NCI-H82 (cell line): ENCODE results near the gene HNRNPA1.
"Not testable (repeated sequence)": the region's sequence is repeated elsewhere in the genome, so short reads cannot be mapped to it uniquely, and the experiment has no call there.

Experiments
- DNase-seq: peaks from one replicate; lab custom pipeline; 2025; lab: John Stamatoyannopoulos, UW

The HNRNPA1 gene

GRCh38 chr12:54280468-54281260, at the start of gene HNRNPA1:
Gene HNRNPA1 (plus strand): TSS chr12:54280726. CDS start chr12:54280808, 82 bp downstream.
- DNase-seq = peak; percentile 100

GRCh38 chr12:54231269-54231668, 49.3 kb upstream of the HNRNPA1 start:
- not testable (repeated sequence) for DNase-seq

- DNase-seq = peak; percentile 45
Measured at GRCh38 chr12:54232790-54233189, 47.7 kb upstream of the HNRNPA1 start.

GRCh38 chr12:54238531-54238930, 42.0 kb upstream of the HNRNPA1 start:
- peak; percentile 66 for DNase-seq

GRCh38 chr12:54239620-54240019, 40.9 kb upstream of the HNRNPA1 start:
- DNase-seq = peak; percentile 86

GRCh38 chr12:54240129-54240528, 40.4 kb upstream of the HNRNPA1 start:
- DNase-seq = no peak

GRCh38 chr12:54240971-54241588, 39.4 kb upstream of the HNRNPA1 start:
- no peak for DNase-seq

- DNase-seq = no peak
Measured at GRCh38 chr12:54246011-54246641, 34.4 kb upstream of the HNRNPA1 start.

GRCh38 chr12:54249489-54249888, 31.0 kb upstream of the HNRNPA1 start:
- DNase-seq = no peak

- DNase-seq = peak; percentile 79
Measured at GRCh38 chr12:54251667-54252284, 28.8 kb upstream of the HNRNPA1 start.

GRCh38 chr12:54253240-54253639, 27.3 kb upstream of the HNRNPA1 start:
- no peak for DNase-seq

GRCh38 chr12:54257332-54257731, 23.2 kb upstream of the HNRNPA1 start:
- peak; percentile 75 for DNase-seq

GRCh38 chr12:54258201-54258681, 22.3 kb upstream of the HNRNPA1 start:
- peak; percentile 66 for DNase-seq

- DNase-seq = peak; percentile 100
Measured at GRCh38 chr12:54259194-54260011, 21.1 kb upstream of the HNRNPA1 start.

- no peak for DNase-seq
Measured at GRCh38 chr12:54261815-54262402, 18.6 kb upstream of the HNRNPA1 start.

- peak; percentile 86 for DNase-seq
Measured at GRCh38 chr12:54262403-54262925, 18.1 kb upstream of the HNRNPA1 start.

GRCh38 chr12:54265364-54265812, 15.1 kb upstream of the HNRNPA1 start:
- peak; percentile 81 for DNase-seq

GRCh38 chr12:54266852-54267251, 13.7 kb upstream of the HNRNPA1 start:
- peak; percentile 54 for DNase-seq

GRCh38 chr12:54270345-54270744, 10.2 kb upstream of the HNRNPA1 start:
- no peak for DNase-seq

- DNase-seq = no peak
Measured at GRCh38 chr12:54272214-54272613, 8.3 kb upstream of the HNRNPA1 start.

GRCh38 chr12:54273981-54274380, 6.5 kb upstream of the HNRNPA1 start:
- no peak for DNase-seq
